SK-N-MC (cell line): ENCODE data around the gene PNPLA1.

ENCODE experiments used
- EZH2 ChIP-seq: fragments of 200-600 bp; sonication (generic); IDR thresholded peaks from one replicate; pipeline ENCODE4 v1.6.1; 2017; ENCODE audit warnings: antibody characterized with exemption
- FOXP2 ChIP-seq: optimal IDR thresholded peaks from 2 replicates; pipeline ENCODE3; 2011; ENCODE audit warnings: mild to moderate bottlenecking, moderate library complexity; ENCODE audit not compliant: insufficient read depth; ENCODE audit errors: extremely low read length, control extremely low read depth
- POLR2AphosphoS5 ChIP-seq: IDR thresholded peaks from 2 replicates; pipeline ENCODE4 v1.6.1; 2012; ENCODE audit warnings: mild to moderate bottlenecking, low read depth, low read length, borderline replicate concordance

DNA sequence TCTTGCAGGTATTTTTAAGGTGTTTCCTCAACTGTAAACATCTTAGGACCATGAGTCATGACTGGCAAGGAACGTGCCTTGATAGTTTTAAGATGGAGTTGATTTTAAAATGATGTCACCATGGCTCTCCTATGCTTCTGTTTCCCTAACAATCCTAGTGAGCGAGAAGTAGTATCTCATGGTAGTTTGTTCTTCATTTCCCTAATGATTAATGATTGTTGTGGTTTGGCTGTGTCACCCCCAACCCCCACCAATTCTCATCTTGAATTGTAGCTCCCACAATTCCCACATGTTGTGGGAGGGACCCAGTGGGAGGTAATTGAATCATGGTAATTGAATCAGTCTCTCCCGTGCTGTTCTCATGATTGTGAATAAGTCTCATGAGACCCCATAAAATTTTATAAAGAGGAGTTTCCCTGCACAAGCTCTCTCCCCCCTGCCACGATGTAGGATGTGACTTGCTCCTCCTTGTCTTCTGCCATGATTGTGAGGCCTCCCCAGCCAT, 83.6 kb downstream of the PNPLA1 start:
- no peak for TF ChIP-seq FOXP2
- no peak for TF ChIP-seq POLR2AphosphoS5
- TF ChIP-seq EZH2: no peak
